ENCODE measurements around the gene SMAD3.

Gene SMAD3

DNA sequence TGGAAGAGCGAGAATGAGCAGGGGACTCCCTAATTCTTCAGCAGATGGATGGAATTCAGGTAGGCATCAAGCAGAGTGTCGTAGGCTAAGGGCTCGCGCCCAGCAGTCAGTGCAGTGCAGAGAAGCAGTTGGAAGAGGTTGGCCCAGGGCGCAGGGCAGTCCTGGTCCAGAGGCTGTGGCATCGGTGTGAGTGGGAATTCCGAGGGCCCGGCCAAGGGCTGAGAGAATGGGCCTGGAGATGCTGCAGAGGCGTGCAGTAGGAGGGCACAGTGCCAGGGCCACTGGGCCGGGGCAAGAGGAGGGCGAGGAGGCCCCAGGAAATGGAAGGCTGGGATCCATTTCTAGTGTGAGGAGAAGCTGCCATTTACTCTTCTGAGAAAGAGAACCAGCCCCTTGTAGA lies 114.6 kb downstream of the SMAD3 start:
- no peak for DNase-seq (ENCODE audit: low read depth in 3 of 3)

DNA sequence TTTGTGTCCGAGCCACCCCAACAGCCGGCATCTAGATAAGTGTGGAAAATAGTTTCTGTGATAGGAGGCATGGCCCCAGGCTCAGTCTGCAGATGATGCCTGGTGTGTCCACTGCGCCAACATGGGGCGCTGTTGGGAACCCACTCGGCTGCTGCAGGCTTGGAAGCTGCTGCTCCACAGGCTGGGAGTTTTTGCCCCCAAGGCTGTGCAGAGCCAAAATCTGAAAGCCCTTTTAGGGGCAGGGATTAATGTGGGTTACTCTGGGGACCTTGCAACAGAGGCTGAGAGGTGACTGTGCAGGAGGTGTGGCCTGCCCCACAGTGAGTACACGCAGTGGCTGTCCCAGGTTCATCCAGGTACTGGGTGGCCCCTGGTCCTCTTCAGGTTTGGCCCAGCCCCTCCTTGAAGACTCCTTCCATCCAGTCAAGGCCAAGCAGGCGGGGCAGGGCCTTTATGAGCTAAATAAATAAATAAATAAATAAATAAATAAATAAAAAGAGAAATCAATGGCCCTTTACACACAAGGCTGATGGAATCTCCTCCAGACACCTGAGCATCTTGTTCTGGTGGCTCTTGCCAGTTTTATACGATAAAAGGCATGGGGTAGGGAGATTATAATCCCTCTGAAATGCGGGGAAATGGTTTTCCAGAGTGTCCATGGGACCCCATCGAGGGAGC lies 115.3 kb downstream of the SMAD3 start:
- no peak for DNase-seq (ENCODE audit: low read depth in 3 of 3)

GRCh38 chr15:67181221-67181639 lies 115.8 kb downstream of the SMAD3 start:
- no peak for DNase-seq (ENCODE audit: low read depth in 3 of 3)

DNA sequence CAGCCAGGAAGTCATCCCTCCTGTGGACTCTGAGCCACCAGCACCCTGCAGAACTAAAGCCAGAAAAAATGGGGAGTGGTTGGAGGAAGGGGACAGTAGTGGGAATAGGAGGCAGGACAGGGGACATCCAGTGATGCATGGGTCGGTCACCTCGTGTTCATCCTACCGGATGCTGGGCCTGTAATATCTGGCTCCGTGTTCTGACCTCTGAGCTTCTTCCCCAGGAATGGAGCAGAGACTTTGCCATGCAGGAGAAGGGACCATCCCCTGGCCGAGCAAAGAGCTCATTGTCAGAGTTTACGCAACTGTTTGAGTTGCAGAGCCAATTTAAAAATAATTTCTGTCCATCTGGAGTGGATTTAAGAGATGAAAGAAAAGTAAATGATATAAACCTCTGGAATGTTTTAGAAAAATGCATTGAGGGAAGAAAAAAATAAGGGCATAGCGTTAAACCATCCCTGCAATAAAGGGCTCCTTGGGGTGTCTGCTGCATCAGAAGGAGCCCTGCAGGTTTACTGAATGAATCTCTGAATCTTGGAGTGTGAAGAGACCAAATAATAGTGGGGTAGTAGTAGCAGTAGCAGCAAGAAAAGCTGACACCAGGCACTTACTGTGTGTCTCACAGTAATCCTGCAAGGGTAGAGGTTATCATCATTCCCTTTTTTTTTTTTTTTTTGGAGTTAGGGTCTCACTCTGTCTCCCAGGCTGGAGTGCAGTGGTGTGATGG lies 118.2 kb downstream of the SMAD3 start:
- no peak for DNase-seq (ENCODE audit: low read depth in 3 of 3)

GRCh38 chr15:67184208-67184925 lies 119.0 kb downstream of the SMAD3 start:
- DNase-seq (ENCODE audit: low read depth in 3 of 3) = no peak

DNA sequence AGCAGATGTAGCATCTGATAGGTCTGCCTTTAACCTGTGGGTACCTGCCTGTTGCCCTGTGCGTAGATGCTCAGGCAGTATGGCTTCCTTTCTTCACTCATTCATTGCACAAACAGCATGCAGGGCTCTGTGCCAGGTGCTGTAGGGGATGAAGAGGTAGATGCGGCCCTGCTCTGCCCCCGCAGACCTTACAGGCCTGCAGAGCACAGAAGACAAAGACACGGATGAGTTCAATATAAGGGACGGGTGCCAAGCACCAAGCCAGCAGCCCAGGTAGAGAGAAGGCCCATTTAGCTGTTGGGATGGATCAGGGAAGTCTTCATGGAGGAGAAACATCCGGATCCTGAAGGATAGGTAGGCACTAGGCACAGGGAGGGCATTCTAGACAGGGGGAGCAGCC lies 119.6 kb downstream of the SMAD3 start:
- DNase-seq (ENCODE audit: low read depth in 3 of 3) = no peak

- DNase-seq (ENCODE audit: low read depth in 3 of 3) = no peak
Observed at GRCh38 chr15:67185621-67186225, 120.3 kb downstream of the SMAD3 start.

- no peak for DNase-seq (ENCODE audit: low read depth in 3 of 3)
Observed at GRCh38 chr15:67186226-67186649, 120.8 kb downstream of the SMAD3 start.

- no peak for DNase-seq (ENCODE audit: low read depth in 3 of 3)
Observed at GRCh38 chr15:67186688-67187087, 121.3 kb downstream of the SMAD3 start.

DNA sequence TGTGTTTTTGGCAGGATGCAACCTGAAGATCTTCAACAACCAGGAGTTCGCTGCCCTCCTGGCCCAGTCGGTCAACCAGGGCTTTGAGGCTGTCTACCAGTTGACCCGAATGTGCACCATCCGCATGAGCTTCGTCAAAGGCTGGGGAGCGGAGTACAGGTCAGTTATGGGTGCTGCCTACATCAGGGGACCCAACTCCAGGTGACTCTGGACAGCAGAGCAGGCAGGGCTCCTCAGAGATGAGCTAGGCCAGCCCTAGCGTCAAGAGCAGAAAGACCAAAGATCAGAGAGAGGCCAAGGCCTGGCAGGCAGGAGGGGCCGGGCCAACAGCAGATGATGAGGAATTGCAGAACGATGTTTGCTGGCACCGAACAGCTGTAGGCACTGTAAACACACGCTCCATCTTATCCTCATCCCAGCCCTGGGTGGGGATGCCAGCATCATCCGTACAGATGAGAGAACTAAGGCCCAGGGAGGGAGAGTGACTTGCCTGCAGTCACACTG lies 122.0 kb downstream of the SMAD3 start:
- no peak for DNase-seq (ENCODE audit: low read depth in 3 of 3)

DNA sequence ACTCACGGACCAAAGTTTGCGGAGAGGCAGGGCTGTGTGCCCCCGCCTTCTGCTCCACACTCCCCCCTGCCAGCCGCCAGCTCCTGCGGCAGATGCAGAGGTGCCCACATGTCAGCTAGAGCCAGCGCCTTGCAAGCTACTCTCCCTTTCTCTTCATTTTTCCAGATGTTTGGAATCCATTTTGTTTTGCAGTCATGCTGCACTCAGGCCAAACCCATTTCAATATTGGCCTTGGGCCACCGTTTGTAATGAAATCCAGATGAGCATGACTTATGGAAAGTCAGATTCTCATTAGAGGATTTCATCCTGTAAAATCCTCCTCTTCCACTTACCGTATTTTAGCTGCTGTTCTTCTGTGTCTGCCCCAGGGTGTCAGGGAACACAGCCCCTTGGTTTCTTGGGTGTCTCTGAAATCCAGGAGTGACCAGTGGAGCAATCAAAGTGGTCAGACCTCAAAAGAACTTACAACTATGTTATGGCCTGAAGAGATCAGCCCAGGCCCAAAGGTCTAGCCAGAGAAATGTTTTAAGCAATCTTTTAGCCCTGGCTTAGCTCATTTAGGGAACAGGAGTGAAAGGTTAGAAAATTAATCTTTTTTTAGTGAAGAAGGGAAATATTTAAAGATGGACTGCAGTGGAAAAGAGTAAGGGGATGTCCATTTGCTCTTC lies 123.3 kb downstream of the SMAD3 start:
- DNase-seq (ENCODE audit: low read depth in 3 of 3) = no peak

DNA sequence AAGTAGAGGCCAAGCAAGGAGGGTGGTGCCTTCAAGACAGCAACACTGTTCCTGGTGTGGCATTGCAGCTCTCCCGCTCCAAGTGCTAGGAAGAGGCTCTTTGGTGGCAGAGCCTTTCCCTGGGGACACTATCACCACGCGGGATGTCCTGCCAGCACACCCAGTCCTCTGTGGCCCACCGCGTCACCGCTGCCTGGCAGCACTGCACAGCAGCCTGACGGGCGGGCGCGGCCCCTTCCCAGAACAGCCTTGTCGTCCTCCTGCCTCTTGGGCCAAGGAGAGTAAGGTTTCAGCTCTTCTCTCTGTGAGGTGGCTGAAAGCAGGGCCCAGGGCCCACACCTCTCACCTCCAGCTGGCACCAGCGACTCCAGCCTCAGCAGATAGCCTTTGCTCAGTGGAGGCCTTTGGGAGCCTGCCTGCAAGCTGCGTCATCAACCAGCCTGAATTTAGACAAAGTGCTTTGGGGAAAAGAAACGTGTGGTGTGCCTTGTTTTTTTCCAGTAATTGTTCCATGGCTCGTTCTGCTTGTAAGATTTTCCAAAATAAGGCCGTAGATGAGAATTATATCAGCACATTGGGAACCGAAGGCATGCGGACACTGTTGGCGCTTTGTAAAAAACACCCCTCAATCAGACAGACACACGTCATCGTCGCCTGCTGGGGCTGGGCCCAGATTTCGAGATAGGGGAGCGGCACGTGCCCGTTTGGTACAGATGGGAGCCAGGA lies 124.1 kb downstream of the SMAD3 start:
- DNase-seq (ENCODE audit: low read depth in 3 of 3) = no peak

GRCh38 chr15:67190326-67190725 lies 124.9 kb downstream of the SMAD3 start:
- no peak for DNase-seq (ENCODE audit: low read depth in 3 of 3)

DNA sequence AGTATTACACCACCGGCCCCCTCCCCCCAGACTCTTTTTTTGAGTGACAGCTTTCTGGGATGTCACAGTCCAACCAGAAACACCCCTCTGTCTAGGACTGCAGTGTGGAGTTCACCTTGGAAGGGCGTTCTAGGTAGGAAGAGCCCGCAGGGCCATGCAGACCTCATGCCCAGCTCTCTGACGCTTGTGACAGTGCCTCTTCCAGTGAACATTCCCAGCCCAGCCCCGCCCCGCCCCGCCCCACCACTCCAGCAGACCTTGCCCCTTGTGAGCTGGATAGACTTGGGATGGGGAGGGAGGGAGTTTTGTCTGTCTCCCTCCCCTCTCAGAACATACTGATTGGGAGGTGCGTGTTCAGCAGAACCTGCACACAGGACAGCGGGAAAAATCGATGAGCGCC lies 125.4 kb downstream of the SMAD3 start:
- DNase-seq (ENCODE audit: low read depth in 3 of 3) = no peak

DNA sequence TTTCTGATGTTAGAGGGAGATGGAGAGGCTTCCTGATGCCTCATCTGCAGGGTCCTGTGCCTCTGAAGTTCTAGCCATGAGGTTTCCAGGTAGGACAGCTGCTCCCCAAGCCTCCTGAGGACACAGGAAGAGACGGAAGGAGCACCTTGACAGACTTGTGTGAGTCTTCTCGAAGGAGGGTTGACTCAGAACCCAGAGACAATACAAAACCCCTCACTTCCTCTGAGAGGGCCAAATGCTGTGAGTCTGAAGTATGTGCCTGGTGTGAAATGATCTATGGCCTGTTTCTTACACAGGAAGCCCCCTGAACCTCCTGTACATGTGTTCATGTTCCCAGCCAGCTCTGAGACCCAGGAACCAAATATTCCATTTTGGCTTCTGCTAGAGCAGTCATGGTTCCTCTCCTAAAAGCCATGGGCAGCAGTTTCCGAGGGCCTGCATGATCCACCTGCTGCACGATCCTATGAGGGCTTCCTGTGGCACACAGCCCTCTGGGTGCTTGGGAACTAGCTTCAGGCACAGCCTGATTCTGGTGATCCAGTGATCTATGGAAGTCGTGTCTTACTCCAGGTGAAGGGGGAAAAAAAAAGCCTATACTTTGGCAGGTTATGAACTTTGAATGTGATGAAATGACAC lies 126.9 kb downstream of the SMAD3 start:
- DNase-seq (ENCODE audit: low read depth in 3 of 3) = no peak

GRCh38 chr15:67193223-67193990 lies 128.0 kb downstream of the SMAD3 start:
- no peak for DNase-seq (ENCODE audit: low read depth in 3 of 3)

DNA sequence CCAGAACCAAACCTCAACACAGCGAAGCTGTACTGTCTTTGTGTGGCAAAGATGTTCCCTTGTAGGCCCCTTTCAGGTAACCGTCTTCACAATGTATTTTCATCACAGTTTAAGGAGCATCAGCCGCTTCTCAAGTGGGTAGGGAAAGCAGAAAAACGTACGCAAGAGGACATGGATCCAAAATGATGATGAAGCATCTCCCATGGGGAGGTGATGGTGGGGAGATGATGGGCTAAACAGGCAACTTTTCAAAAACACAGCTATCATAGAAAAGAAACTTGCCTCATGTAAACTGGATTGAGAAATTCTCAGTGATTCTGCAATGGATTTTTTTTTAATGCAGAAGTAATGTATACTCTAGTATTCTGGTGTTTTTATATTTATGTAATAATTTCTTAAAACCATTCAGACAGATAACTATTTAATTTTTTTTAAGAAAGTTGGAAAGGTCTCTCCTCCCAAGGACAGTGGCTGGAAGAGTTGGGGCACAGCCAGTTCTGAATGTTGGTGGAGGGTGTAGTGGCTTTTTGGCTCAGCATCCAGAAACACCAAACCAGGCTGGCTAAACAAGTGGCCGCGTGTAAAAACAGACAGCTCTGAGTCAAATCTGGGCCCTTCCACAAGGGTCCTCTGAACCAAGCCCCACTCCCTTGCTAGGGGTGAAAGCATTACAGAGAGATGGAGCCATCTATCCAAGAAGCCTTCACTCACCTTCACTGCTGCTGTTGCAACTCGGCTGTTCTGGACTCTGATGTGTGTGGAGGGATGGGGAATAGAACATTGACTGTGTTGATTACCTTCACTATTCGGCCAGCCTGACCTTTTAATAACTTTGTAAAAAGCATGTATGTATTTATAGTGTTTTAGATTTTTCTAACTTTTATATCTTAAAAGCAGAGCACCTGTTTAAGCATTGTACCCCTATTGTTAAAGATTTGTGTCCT lies 129.0 kb downstream of the SMAD3 start:
- DNase-seq (ENCODE audit: low read depth in 3 of 3) = no peak

DNA sequence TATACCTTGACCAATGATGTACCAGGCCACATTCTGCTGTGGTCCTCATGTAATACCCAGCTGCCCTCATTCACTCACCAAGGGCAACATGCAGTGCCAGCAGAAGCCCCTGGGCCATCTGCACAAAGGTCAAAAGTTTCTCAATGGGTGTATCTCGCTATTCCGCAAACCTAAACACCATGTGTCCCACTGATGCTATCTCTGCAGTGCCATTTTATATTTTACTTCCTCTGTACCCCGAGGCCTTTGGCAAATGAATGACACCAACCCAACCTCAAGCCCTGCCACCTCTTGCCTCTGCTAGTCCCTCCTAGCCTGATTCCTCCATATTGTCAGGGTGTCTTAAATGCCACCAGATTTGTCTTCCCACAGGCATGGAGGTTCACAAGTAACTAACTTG lies 129.9 kb downstream of the SMAD3 start:
- no peak for DNase-seq (ENCODE audit: low read depth in 3 of 3)

DNA sequence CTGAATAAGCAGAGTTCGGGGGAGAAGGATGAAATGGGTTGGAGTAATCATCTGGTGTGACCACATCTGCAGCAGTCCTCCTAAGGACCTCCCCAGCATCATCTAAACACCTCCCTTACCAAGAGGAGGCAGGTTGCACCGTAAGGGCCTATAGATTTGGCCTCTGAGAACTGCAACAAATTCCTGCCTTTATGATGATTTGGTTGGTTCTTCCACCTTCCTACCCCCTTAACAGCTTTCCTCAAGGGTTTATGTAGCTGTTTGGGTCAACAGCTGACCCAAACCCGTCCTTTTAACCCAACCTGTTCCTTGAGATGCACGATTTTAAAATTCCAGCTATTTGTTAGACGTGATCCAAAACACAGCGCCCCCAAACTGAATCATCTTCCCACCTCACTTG lies 130.8 kb downstream of the SMAD3 start:
- no peak for DNase-seq (ENCODE audit: low read depth in 3 of 3)
